Measurements from ENCODE around the gene FGFRL1. TPM values are rescaled to one million over a fixed set of nuclear protein-coding genes. Genes with fewer than 3 reads are reported as not detected.
A peak's percentile ranks its signal among the peaks of the same experiment; 100 is the strongest.

Gene FGFRL1
- polyA plus RNA-seq, 2 of the 4 experiments (the other 2 are of a cell fraction): 4.7 to 11.2 TPM

DNA sequence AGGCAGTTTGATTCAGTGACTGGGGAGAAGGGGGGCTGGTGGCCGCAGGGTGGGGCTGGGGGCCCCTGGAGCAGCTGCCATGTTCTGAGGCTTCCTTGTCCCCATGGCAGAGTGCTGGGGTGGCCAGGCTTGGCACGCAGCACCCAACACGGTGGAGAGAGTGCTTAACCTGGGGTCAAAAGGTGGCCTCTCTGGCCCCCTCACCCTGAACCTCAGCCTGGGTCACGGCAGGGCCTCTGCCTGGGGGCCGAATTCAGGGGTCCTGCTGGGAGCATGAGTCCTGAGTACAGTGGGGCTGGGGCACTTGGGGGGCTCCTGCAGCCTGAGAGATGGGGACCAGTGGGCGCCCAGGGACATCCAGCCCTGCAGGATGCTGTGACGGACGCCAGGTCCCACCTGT lies 19.9 kb downstream of the FGFRL1 start:
- ChIA-PET POLR2A (no interaction called here), CTCF (no interaction called here)
- Histone ChIP-seq H3K9me3 (no peaks in the 10 kb centered on the region), H3K27ac (no peak overlapping the region), H3K4me3 (no peak overlapping the region), H3K4me2 (no peak overlapping the region), H3K4me1 (no peaks in the 10 kb centered on the region)
- DNase-seq (ENCODE audit: low read depth in 1 of 2, low spot score in 1 of 2): no peak
- TF ChIP-seq ZSCAN20 (CRISPR knock-in tag; IDR thresholded peaks at IDR 0.05): no peak
- WGBS (ENCODE audit: missing lambda C conversion rate): 93% methylated on average over 3 of the region's 8 CpGs
- ATAC-seq: no peak
- no peak for FAIRE-seq

DNA sequence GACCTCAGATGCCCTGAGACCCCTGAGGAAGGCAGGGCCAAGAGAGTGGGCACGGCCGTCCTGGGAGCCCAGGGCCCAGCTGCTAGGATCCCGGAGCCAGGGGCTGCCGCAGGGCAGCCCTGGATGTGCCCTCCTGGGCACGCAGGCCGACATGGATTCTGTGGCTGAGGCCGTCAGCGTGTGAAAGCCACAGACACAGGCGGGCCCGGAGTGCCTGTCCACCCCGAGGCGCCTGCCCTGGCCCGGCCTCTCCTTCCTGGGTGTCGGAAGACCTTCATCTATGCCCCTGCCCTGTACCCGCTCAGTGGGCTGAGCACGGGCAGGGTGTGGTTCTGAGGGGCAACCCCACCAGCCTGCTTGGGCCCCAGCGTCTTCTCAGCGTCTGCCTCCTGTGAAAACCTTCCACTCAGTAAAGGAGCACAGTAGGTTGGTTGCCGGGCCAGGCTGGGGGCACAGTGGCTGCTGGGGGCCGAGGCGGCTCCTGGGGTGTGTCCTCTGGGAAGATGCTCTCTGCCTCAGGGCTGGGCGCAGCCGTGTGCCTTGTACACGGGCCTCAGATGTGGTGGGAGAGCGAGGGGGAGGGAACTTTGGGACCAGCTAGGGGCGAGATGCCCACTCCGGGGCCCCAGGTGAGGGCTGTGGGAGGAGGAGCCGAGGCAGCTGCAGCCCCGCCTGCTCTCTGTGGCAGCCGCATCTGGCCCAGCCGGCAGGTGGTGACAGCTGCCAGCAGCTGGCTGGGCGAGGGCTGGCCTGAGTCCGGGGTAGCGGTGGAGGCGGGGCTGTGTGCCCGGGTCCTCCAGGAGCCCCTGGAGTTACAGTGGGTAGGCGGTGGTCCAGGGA lies 20.8 kb downstream of the FGFRL1 start:
- peak; percentile 51 to 54; a peak in 4 of 6 replicates for ATAC-seq
- CTCF ChIA-PET: interaction anchor here (0.6 kb wide), 1 partner anchor 81 kb away, joined by 4 read pairs; the partner anchor contains the start of gene RNF212
- no peak for FAIRE-seq

DNA sequence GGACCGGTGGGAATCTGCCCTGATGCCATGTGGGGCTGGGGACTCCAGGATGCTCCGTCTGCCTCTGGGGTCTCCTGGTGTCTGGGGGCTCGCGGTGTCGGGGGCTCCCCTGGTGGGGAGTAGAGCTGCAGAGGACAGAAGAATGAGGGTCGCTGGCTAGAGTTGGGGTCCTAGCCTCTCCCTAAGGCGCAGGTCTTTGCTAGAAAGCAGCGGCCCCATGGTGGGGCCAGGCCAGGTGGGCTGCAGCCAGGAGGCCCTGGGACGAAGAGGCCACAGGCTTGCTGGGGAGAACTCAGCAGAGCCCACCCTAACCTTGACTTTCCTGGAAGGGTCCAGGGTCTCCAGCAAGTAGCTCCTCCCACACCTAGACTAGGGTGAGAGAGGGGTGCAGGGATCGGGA lies 21.4 kb downstream of the FGFRL1 start:
- no peak overlapping the region for H3K4me3 ChIP-seq
- H3K27ac ChIP-seq: no peak overlapping the region
- ChIA-PET CTCF (interaction anchor here (1.6 kb wide), 1 partner anchor 10 kb away, joined by 4 read pairs; no protein-coding TSS in a partner anchor), POLR2A (no interaction called here)
- no peak for DNase-seq (ENCODE audit: low read depth in 1 of 2, low spot score in 1 of 2)
- no peaks in the 10 kb centered on the region for H3K4me1 ChIP-seq
- H3K4me2 ChIP-seq: no peak overlapping the region
- H3K9me3 ChIP-seq: no peaks in the 10 kb centered on the region
- WGBS (ENCODE audit: missing lambda C conversion rate): 43% methylated on average over 3 of the region's 10 CpGs
- FAIRE-seq: no peak
- ATAC-seq: no peak
- TF ChIP-seq RNF2 (IDR thresholded peaks at IDR 0.05; ENCODE audit: borderline replicate concordance, low read depth): no peak
- no peak for TF ChIP-seq SREBF2 (IDR thresholded peaks at IDR 0.05)
- TF ChIP-seq NFE2L2 (conservative IDR thresholded peaks at IDR 0.05; ENCODE audit: low read length): no peak
- TF ChIP-seq, protein P1, sequence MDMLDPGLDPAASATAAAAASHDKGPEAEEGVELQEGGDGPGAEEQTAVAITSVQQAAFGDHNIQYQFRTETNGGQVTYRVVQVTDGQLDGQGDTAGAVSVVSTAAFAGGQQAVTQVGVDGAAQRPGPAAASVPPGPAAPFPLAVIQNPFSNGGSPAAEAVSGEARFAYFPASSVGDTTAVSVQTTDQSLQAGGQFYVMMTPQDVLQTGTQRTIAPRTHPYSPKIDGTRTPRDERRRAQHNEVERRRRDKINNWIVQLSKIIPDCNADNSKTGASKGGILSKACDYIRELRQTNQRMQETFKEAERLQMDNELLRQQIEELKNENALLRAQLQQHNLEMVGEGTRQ (IDR thresholded peaks at IDR 0.05): no peak
- no peak for TF ChIP-seq KDM1A (IDR thresholded peaks at IDR 0.05; ENCODE audit: low read depth)
- TF ChIP-seq POLR2A (IDR thresholded peaks at IDR 0.05; ENCODE audit: low read length): no peak
- TF ChIP-seq, protein P2, sequence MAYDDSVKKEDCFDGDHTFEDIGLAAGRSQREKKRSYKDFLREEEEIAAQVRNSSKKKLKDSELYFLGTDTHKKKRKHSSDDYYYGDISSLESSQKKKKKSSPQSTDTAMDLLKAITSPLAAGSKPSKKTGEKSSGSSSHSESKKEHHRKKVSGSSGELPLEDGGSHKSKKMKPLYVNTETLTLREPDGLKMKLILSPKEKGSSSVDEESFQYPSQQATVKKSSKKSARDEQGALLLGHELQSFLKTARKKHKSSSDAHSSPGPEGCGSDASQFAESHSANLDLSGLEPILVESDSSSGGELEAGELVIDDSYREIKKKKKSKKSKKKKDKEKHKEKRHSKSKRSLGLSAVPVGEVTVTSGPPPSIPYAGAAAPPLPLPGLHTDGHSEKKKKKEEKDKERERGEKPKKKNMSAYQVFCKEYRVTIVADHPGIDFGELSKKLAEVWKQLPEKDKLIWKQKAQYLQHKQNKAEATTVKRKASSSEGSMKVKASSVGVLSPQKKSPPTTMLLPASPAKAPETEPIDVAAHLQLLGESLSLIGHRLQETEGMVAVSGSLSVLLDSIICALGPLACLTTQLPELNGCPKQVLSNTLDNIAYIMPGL (CRISPR knock-in tag; IDR thresholded peaks at IDR 0.05; ENCODE audit: borderline replicate concordance): no peak
- TF ChIP-seq MAZ (IDR thresholded peaks at IDR 0.05; ENCODE audit: borderline replicate concordance, low read depth, low read length): no peak
- no peak for TF ChIP-seq HOXB13 (CRISPR knock-in tag; IDR thresholded peaks at IDR 0.05; ENCODE audit: low read depth)
- TF ChIP-seq, protein P3, sequence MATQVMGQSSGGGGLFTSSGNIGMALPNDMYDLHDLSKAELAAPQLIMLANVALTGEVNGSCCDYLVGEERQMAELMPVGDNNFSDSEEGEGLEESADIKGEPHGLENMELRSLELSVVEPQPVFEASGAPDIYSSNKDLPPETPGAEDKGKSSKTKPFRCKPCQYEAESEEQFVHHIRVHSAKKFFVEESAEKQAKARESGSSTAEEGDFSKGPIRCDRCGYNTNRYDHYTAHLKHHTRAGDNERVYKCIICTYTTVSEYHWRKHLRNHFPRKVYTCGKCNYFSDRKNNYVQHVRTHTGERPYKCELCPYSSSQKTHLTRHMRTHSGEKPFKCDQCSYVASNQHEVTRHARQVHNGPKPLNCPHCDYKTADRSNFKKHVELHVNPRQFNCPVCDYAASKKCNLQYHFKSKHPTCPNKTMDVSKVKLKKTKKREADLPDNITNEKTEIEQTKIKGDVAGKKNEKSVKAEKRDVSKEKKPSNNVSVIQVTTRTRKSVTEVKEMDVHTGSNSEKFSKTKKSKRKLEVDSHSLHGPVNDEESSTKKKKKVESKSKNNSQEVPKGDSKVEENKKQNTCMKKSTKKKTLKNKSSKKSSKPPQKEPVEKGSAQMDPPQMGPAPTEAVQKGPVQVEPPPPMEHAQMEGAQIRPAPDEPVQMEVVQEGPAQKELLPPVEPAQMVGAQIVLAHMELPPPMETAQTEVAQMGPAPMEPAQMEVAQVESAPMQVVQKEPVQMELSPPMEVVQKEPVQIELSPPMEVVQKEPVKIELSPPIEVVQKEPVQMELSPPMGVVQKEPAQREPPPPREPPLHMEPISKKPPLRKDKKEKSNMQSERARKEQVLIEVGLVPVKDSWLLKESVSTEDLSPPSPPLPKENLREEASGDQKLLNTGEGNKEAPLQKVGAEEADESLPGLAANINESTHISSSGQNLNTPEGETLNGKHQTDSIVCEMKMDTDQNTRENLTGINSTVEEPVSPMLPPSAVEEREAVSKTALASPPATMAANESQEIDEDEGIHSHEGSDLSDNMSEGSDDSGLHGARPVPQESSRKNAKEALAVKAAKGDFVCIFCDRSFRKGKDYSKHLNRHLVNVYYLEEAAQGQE (IDR thresholded peaks at IDR 0.05): no peak
- TF ChIP-seq ESRRA (IDR thresholded peaks at IDR 0.05; ENCODE audit: borderline replicate concordance, low read length): no peak
- TF ChIP-seq CHD2 (IDR thresholded peaks at IDR 0.05; ENCODE audit: low read length, partially characterized antibody): no peak
- no peak for TF ChIP-seq RARB (CRISPR knock-in tag; IDR thresholded peaks at IDR 0.05)
- TF ChIP-seq FOXS1 (CRISPR knock-in tag; IDR thresholded peaks at IDR 0.05): no peak
- TF ChIP-seq CBX2 (IDR thresholded peaks at IDR 0.05; ENCODE audit: borderline replicate concordance, low read depth): no peak
- TF ChIP-seq CEBPB (IDR thresholded peaks at IDR 0.05): no peak
- TF ChIP-seq POLR2AphosphoS2 (conservative IDR thresholded peaks at IDR 0.05; ENCODE audit: low read length): no peak

More for the DNA sequence above, 20.8 kb downstream of the FGFRL1 start:
- no peaks in the 10 kb centered on the region for H3K9me3 ChIP-seq
- TF ChIP-seq CBX8 (IDR thresholded peaks at IDR 0.05) (no peak), HOXA7 (CRISPR knock-in tag; IDR thresholded peaks at IDR 0.05) (no peak), EP300 (IDR thresholded peaks at IDR 0.05) (no peak), CHD2 (IDR thresholded peaks at IDR 0.05; ENCODE audit: low read length, partially characterized antibody) (no peak), RAD21 (conservative IDR thresholded peaks at IDR 0.05 in 1 of 2, IDR thresholded peaks at IDR 0.05 in 1 of 2) (peak; percentile 24 to 30; a peak in 2 of 5 replicates), GATA3 (IDR thresholded peaks at IDR 0.05; ENCODE audit: borderline replicate concordance) (no peak)
- TF ChIP-seq, protein P4, sequence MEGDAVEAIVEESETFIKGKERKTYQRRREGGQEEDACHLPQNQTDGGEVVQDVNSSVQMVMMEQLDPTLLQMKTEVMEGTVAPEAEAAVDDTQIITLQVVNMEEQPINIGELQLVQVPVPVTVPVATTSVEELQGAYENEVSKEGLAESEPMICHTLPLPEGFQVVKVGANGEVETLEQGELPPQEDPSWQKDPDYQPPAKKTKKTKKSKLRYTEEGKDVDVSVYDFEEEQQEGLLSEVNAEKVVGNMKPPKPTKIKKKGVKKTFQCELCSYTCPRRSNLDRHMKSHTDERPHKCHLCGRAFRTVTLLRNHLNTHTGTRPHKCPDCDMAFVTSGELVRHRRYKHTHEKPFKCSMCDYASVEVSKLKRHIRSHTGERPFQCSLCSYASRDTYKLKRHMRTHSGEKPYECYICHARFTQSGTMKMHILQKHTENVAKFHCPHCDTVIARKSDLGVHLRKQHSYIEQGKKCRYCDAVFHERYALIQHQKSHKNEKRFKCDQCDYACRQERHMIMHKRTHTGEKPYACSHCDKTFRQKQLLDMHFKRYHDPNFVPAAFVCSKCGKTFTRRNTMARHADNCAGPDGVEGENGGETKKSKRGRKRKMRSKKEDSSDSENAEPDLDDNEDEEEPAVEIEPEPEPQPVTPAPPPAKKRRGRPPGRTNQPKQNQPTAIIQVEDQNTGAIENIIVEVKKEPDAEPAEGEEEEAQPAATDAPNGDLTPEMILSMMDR (IDR thresholded peaks at IDR 0.05): peak; percentile 15; the same call in 2 of the 3 replicates
- TF ChIP-seq, protein P5, sequence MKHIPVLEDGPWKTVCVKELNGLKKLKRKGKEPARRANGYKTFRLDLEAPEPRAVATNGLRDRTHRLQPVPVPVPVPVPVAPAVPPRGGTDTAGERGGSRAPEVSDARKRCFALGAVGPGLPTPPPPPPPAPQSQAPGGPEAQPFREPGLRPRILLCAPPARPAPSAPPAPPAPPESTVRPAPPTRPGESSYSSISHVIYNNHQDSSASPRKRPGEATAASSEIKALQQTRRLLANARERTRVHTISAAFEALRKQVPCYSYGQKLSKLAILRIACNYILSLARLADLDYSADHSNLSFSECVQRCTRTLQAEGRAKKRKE (CRISPR knock-in tag; IDR thresholded peaks at IDR 0.05; ENCODE audit: low read depth): no peak
- no peak overlapping the region for H3K4me3 ChIP-seq
- DNase-seq (ENCODE audit: low read depth in 1 of 2, low spot score in 1 of 2): peak in 1 of 2 experiments; percentile 21
- POLR2A ChIA-PET: no interaction called here
- H3K4me2 ChIP-seq: no peak overlapping the region
- no peak overlapping the region for H3K27ac ChIP-seq
- 47% methylated on average over 7 of the region's 37 CpGs for WGBS (ENCODE audit: missing lambda C conversion rate)
- H3K4me1 ChIP-seq: no peaks in the 10 kb centered on the region
